GM13977 (cell line): Measurements from ENCODE around the gene HEPHL1.
"Not testable (repeated sequence)": the region's sequence is repeated elsewhere in the genome, so short reads cannot be mapped to it uniquely, and the experiment has no call there.

Source experiments
- DNase-seq: peaks from one replicate; pipeline ENCODE4 v3.0.0; 2012; ENCODE audit warnings: low spot score
- CTCF ChIP-seq: IDR thresholded peaks from 2 replicates; pipeline ENCODE4 v1.5.1; 2012; ENCODE audit warnings: mild to moderate bottlenecking, control low read depth; ENCODE audit not compliant: insufficient read depth; ENCODE audit errors: extremely low read depth, missing control alignments
- in situ Hi-C: fragments of 300-500 bp; cut with MboI; formaldehyde crosslinking; loops from one replicate; pipeline ENCODE4 v1.12.0; 2022; ENCODE audit warnings: low sequenced_read_pairs, low pct_unique_long_range_greater_than_20kb, mixed read lengths, inconsistent platforms; ENCODE audit not compliant: unreplicated experiment

The HEPHL1 gene

GRCh38 chr11:94112206-94112953 lies 91.2 kb downstream of the HEPHL1 start:
- DNase-seq, result no peak
- TF ChIP-seq CTCF, result no peak
- in situ Hi-C loops, result no loop called here

- DNase-seq, result no peak
- TF ChIP-seq CTCF, result no peak
- in situ Hi-C loops, result no loop called here
Measured at GRCh38 chr11:94117197-94117574, 96.0 kb downstream of the HEPHL1 start.

- TF ChIP-seq CTCF, result no peak
- DNase-seq, result no peak
- in situ Hi-C loops, result no loop called here
Measured at GRCh38 chr11:94117871-94118270, 96.7 kb downstream of the HEPHL1 start.

GRCh38 chr11:94119676-94120075 lies 98.5 kb downstream of the HEPHL1 start:
- DNase-seq, in situ Hi-C loops: not testable (repeated sequence)

- DNase-seq, in situ Hi-C loops: not testable (repeated sequence)
Measured at GRCh38 chr11:94120516-94120915, 99.4 kb downstream of the HEPHL1 start.

GRCh38 chr11:94120946-94121345 lies 99.8 kb downstream of the HEPHL1 start:
- no peak for TF ChIP-seq CTCF
- in situ Hi-C loops, result no loop called here
- no peak for DNase-seq

- in situ Hi-C loops, result no loop called here
- TF ChIP-seq CTCF, result no peak
- no peak for DNase-seq
Measured at GRCh38 chr11:94125407-94126115, 104.4 kb downstream of the HEPHL1 start.
